MM.1S (cell line): ENCODE results near the gene GOLGA8K.
"Not testable (repeated sequence)": the region's sequence is repeated elsewhere in the genome, so short reads cannot be mapped to it uniquely, and the experiment has no call there.

ENCODE experiments used
- CTCF ChIP-seq: fragments of 300-600 bp; sonication (generic); IDR thresholded peaks from 2 replicates; pipeline ENCODE4 v1.5.1; 2016; ENCODE audit warnings: antibody characterized with exemption, low read length, mixed read lengths
- EZH2 ChIP-seq: fragments of 300-600 bp; sonication (generic); optimal IDR thresholded peaks from 2 replicates; pipeline ENCODE3; 2017; ENCODE audit warnings: low read depth, mild to moderate bottlenecking, antibody characterized with exemption, low read length, mixed read lengths
- EZH2phosphoT487 ChIP-seq: fragments of 300-600 bp; sonication (generic); IDR thresholded peaks from 2 replicates; pipeline ENCODE4 v1.6.1; 2018; ENCODE audit warnings: antibody characterized with exemption, low read length

DNA sequence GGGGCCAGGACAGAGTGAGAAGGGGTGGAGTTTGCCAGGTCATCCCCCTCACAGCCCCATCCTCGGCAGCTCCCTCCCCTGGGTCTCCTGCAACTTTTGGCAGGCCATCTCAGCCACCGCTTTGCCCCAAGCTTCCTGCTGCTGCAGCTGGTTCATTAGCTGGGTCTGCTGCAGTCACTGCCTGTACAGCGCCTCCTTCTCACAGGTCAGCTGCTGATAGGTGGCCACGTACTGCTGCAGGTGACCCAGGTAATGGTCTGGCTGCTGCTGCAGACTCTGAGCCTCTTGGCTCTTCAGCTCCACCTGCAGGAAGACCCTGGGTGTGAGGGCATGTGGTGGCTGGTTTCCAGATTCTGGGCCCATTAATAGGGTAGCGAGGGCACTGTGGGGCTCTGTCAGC is 8.3 kb downstream of the GOLGA8K start:
- not testable (repeated sequence) for TF ChIP-seq CTCF, EZH2, EZH2phosphoT487
